GM12801 (cell line): ENCODE data around the gene DACT3.

ENCODE experiments used
- TF ChIP-seq, protein P1 (sequence below): IDR thresholded peaks from one replicate; pipeline ENCODE4 v1.5.1; 2011; ENCODE audit warnings: control low read depth; ENCODE audit not compliant: insufficient read length; ENCODE audit errors: extremely low read depth

DACT3 gene

DNA sequence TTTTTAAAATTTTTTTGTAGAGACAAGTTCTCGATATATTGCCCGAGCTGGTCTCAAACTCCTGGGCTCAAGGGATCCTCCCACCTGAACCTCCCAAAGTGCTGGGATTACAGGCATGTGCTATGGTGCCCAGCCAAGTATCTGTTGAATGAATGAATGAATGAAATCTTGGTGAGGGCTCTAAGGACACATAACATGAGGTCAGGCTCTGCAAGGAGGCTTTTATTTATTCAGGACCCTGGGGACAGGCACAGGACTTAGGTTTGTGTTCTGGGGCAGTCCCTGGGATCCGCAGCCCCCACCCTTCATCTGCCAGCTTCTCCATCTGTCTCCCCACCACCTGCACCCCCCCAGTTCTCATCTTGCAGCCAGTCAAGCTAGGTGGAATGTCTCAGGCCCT is 40.7 kb downstream of the DACT3 start:
- TF ChIP-seq, protein P1, sequence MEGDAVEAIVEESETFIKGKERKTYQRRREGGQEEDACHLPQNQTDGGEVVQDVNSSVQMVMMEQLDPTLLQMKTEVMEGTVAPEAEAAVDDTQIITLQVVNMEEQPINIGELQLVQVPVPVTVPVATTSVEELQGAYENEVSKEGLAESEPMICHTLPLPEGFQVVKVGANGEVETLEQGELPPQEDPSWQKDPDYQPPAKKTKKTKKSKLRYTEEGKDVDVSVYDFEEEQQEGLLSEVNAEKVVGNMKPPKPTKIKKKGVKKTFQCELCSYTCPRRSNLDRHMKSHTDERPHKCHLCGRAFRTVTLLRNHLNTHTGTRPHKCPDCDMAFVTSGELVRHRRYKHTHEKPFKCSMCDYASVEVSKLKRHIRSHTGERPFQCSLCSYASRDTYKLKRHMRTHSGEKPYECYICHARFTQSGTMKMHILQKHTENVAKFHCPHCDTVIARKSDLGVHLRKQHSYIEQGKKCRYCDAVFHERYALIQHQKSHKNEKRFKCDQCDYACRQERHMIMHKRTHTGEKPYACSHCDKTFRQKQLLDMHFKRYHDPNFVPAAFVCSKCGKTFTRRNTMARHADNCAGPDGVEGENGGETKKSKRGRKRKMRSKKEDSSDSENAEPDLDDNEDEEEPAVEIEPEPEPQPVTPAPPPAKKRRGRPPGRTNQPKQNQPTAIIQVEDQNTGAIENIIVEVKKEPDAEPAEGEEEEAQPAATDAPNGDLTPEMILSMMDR: no peak

DNA sequence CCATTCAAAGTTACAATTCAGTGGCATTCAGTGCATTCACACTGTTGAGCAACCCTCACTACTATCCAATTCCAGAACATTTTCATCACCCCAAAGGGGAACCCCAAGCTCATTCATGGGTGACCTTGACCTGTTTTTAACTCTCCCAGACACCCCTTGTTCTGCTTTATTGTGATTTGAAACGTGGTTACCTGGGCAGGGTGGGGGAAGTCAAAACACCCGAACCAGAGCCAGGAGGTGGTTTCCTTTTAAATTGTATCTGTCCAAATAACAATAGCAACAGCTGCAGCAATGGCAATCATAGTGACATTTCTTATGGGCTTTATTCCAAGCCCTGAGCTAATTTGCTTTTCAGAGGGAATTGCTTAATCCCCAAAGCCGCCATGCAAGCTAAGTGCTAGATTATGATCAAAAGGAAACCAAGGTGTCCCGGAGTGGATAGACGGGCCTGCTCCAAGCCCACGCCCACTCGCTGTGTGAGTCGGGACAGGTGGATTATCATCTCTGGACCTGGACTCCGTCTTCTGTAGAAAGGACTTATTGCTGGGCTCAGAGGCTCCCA is 42.2 kb downstream of the DACT3 start:
- TF ChIP-seq, protein P1: no peak

DNA sequence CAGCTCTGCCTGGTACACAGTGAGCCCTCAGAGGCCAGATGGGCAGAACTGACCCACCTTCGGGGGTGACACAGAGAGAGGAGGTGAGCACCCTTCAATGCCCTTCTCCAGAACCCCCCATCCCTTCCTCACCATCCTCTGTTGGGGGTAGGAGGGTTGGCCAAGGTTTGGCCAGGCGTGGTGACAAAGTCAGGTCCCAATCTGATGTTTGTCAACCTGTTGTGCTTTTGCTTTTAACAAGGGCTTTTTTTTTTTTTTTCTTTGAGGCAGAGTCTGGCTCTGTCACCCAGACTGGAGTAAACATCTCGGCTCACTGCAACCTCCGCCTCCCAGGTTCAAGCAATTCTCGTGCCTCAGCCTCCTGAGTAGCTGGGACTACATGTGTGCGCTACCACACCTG is 43.4 kb downstream of the DACT3 start:
- TF ChIP-seq, protein P1: no peak

- TF ChIP-seq, protein P1: no peak
Observed at GRCh38 chr19:46616631-46617322, 44.2 kb downstream of the DACT3 start.

- TF ChIP-seq, protein P1: no peak
Observed at GRCh38 chr19:46615966-46616365, 45.0 kb downstream of the DACT3 start.

DNA sequence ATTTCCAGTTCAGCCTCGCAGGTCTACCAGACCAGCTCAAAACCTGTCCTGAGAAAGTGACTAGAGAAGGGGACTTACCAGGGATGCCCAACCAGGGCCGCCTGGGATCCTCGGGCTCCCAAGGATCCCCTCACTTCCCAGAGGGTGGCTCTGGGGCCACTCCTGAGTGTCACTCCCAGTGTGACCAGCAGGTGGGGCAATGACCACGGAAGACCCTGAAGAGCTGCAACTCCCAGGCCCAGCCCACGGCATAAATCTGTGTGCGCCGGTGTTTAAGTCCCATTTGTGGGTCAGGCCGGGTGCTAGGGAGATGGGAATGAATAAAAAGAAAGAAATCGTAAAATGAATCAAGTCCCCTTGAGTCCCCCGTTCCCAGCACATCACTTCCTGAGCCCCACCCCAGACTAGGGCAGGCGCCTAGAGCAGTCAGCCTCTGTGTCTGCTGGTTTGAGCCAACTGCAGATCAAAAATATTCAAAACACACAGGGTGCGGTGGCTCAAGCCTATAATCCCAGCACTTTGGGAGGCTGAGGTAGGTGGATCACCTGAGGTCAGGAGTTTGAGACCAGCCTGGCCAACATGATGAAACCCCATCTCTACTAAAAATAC is 46.8 kb downstream of the DACT3 start:
- TF ChIP-seq, protein P1: no peak

GRCh38 chr19:46613525-46613924 is 47.5 kb downstream of the DACT3 start:
- TF ChIP-seq, protein P1: no peak
